HG02642 (cell line): ENCODE data around the gene ORC3.
"Not testable (repeated sequence)": the region's sequence is repeated elsewhere in the genome, so short reads cannot be mapped to it uniquely, and the experiment has no call there.

Experiments
- ATAC-seq: cut with Tn5 transposase; IDR thresholded peaks from one replicate; pipeline ENCODE4 v1.9.1; 2021; ENCODE audit warnings: mild to moderate bottlenecking; ENCODE audit not compliant: unreplicated experiment, poor library complexity

Gene ORC3

DNA sequence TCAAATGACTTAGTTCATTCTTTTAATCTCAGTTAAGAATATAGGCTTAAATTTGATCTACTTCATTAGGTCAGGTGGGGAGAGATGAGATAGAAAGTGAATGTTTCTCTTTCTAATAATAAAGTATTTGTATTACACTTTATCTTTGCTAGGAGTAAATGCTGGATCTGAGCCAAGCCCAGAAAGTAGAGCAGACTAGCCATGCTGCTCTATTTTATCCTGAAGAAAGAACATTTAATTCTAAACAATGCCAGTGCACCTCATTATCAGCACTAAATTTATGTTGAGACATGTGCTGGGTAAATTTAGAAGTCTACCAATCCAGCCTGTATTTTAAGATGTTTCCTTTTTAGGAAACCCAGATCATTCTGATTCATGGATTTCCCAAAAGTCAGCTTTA lies 68.6 kb downstream of the ORC3 start:
- ATAC-seq: no peak

GRCh38 chr6:87660226-87660911 lies 70.4 kb downstream of the ORC3 start:
- no peak for ATAC-seq

- ATAC-seq: no peak
Measured at GRCh38 chr6:87661016-87661415, 71.1 kb downstream of the ORC3 start.

DNA sequence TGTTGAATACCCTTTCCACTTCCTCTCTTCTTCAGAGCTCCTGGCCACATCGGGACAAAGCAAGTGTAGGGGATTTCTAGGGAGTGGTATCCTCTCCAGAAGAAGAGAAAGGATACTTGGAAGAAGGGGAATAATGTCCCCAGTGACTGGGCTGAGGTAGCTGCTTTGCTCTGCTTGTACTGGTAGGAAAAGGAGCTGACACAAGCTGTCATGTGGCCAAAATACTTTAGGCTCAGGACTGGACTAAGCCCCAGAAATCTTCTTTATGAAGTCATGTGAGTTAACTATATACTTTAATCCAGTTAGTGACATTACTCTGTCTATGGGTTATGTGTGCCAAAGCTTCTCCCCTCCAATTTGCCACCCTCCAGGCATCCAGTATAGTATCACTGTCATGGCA lies 71.6 kb downstream of the ORC3 start:
- ATAC-seq: no peak

GRCh38 chr6:87663434-87663833 lies 73.5 kb downstream of the ORC3 start:
- no peak for ATAC-seq

DNA sequence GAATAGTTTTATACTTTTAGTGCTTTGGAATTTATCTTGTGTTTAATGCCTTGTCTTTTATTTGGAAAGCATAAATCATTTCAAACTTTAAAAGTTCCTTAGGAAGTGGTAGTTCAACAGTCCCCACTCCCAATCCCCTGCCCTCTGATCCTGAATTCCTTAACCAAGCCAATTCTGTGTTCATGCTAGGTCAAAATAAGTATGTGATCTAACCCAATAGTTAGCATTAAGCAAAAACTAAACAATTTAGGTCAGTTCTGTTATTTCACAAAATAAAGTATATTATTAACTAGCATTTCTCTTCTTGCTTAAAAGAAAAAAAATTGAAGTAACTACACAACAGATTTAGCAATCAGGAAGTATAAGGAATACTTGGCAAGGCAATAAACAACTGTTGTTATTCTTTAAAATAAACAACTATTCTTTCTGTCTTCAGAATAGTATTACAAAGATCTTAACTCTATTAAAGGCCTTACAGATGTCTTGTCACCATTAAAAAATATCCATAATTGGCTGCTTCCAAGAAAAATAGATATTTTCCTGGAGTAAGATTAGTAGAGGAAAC lies 75.1 kb downstream of the ORC3 start:
- ATAC-seq: no peak

DNA sequence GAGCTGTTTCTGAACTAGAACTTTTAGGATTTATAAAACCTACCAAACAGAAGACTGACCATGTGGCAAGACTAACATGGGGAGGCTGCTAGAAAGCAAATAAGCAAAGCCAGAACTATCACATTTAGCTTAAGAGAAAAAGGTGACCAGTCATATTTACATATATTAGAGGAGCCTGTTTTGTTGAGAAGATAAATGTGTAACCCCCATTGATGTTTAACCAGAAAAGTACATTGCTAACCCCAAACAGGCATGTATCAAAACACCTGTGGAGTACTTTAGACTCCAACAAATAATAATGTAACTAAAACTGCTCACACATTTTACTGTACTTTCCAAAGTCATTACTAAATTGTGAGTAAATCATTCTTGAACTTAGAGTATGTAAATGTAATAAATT lies 77.1 kb downstream of the ORC3 start:
- no peak for ATAC-seq

DNA sequence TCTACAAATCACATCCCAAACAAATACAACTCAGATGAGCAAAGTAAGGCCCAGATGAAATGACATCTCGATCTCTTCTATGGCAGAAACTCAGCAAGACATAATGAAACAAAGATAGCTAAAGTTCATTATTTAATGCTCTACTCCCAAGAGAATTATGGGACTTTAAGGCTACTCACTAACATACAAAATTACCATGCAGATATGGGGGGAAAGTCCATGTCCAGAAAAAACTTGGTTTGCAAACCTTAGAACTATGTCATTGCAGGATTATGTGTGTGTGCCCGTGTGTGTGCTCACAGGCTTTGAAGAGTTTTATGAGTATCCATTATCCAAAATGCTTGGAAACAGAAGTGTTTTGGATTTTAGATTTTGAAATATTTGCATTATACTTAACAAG lies 78.1 kb downstream of the ORC3 start:
- ATAC-seq: no peak

DNA sequence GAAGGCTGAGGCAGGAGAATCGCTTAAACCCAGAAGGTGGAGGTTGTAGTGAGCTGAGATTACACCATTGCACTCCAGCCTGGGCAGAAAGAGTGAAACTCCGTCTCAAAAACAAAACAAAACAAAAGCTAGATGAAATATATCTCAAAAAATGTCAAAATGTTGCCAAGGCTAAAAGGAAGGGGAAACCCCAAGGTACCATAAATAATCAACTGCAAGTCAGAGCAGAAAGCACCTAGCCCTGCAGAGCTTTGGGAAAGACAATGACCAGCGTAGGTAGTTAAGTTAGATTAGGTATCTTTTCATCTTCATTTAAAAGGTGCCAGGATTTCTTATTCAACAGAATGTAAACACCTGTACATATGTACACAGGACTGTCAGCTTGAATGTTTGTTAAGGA lies 79.1 kb downstream of the ORC3 start:
- ATAC-seq: no peak

- no peak for ATAC-seq
Measured at GRCh38 chr6:87670707-87671106, 80.8 kb downstream of the ORC3 start.

GRCh38 chr6:87671555-87672029 lies 81.7 kb downstream of the ORC3 start:
- no peak for ATAC-seq

GRCh38 chr6:87672641-87673040 lies 82.7 kb downstream of the ORC3 start:
- ATAC-seq: no peak

GRCh38 chr6:87673237-87673636 lies 83.3 kb downstream of the ORC3 start:
- no peak for ATAC-seq

DNA sequence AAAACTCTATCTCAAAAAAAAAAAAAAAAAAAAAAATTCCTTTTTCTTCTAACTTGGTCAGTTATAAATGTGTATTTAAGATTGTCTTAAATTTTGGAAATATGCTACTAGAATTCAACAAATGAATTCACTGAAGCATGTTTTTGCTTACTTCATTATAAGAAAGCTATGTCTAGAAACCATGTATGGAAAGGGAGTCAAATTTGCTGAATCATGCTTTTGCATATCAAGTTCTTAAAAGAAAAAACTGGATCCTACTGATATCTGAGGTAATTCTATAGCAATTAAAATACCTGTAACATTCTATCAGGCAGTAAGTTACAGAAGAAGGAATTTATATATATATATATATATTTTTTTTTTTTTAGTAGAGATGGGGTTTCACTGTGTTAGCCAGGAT lies 84.4 kb downstream of the ORC3 start:
- no peak for ATAC-seq

DNA sequence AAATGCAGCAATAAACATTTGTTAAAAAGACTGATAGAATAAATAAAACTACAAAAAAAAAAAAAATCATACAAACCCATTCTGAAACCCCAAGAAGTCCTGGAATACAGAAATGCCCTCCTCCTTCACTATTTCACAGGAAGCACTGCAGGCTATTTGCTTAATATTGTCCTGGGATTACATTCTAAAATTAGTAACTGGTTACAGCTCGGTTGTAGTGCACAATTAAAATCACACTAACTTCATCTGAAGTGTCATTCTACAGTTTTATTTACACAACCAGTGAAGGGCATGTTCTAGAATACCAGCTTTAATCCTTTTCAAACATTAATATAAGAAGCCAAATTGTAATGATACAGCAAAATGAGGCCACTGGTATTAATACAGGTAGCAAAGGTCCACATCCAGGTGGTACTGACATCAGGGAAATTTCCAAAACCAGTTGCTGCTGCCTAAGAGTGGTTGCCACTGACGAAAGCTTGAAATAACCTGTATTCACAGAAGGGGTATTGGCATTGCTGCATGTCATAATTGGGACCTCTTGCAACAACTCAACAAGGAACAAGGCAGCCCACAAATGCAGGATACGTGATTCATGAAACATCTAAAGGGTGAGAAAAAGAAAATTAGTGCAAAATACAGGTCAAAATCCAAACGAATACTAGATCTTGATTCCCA lies 85.2 kb downstream of the ORC3 start:
- ATAC-seq: no peak

- no peak for ATAC-seq
Measured at GRCh38 chr6:87682310-87682709, 92.4 kb downstream of the ORC3 start.

DNA sequence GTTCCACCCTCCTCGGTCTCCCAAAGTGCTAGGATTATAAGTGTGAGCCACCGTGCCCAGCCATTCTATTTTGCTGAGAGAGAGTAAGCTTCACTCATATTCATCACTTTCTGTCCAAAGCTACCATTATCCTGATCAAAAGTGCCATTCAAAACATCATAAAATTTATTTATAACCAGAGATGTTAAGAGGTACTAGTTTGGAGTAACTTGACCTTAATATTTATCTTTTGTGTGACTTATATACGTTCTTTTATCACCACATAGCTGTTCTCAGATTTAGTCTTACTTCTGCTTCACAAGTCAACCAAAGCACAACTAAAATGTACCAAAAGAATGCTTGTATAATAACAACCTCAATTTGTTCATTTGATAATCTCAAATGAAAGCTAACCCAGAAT lies 94.0 kb downstream of the ORC3 start:
- no peak for ATAC-seq

GRCh38 chr6:87684895-87685654 lies 95.1 kb downstream of the ORC3 start:
- ATAC-seq: no peak

DNA sequence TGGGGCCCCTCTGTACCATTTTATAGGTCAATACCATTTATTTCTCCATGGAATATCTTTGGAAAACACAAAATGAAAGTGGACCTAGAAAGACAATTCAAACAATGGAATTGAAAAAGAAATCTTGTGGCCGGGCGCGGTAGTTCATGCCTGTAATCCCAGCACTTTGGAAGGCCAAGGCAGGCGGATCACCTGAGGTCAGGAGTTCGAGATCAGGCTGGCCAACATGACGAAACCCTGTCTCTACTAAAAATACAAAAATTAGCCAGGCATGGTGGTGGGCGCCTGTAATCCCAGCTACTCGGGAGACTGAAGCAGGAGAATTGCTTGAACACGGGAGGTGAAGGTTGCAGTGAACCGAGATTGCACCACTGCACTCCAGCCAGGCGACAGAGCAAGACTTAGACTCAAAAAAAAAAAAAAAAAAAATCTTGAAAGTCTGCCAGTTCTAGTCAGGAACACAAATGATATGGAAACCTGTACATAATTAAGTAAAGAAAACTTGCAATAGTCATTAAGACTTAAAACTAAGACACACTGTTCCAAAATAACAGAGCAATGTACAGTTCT lies 96.8 kb downstream of the ORC3 start:
- ATAC-seq: not testable (repeated sequence)

DNA sequence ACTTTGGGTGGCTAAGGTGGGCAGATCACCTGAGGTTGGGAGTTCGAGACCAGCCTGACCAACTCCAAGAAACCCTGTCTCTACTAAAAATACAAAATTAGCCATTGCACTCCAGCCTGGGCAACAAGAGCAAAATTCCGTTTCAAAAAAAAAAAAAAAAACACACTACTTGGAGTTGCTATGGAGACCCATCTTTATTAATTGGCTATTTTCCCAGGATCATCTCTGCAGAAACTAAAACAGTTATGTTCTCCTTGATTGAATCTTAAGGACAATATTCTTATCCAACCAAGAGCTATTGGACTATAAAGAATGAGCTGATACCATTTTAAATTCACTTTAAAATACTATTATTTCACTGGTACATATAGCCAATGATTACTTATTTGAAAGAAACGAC lies 97.4 kb downstream of the ORC3 start:
- ATAC-seq: no peak

GRCh38 chr6:87687893-87688292 lies 98.0 kb downstream of the ORC3 start:
- ATAC-seq: not testable (repeated sequence)
